Testis (tissue), 3 donors: ENCODE measurements around the gene SLC12A4. TPM values are rescaled to one million over a fixed set of nuclear protein-coding genes. Genes with fewer than 3 reads are reported as not detected.

ENCODE experiments used
- DNase-seq: peaks from one replicate; pipeline ENCODE4 v3.0.0-alpha.2; 2019
- H3K27ac ChIP-seq, 2 donors: fragments of 200-600 bp; sonication (generic); one replicate each; pipeline ENCODE4 v1.5.1; 2019
- H3K27me3 ChIP-seq: fragments of 200-600 bp; sonication (generic); one replicate; pipeline ENCODE4 v1.5.1; 2019
- H3K36me3 ChIP-seq: fragments of 200-600 bp; sonication (generic); one replicate; pipeline ENCODE4 v1.5.1; 2017; ENCODE audit warnings: low read depth; ENCODE audit errors: missing control alignments
- H3K4me1 ChIP-seq: fragments of 200-600 bp; sonication (generic); one replicate; pipeline ENCODE4 v1.5.1; 2019
- H3K4me3 ChIP-seq, 2 donors: fragments of 200-600 bp; sonication (generic); one replicate each; pipeline ENCODE4 v1.5.1; 2017 to 2019
- H3K9me3 ChIP-seq: fragments of 200-600 bp; sonication (generic); one replicate; pipeline ENCODE4 v1.5.1; 2017
- CTCF ChIP-seq, 3 experiments: fragments of 450-650 bp in 2 of 3; fragments of 200-600 bp in 1 of 3; sonication (generic) in 1 of 3; IDR thresholded peaks; one replicate each; pipeline ENCODE4 v1.5.1; 2016 to 2019; ENCODE audit warnings: antibody characterized with exemption in 3 of 3, mild to moderate bottlenecking in 2 of 3, moderate library complexity in 1 of 3
- POLR2A ChIP-seq: fragments of 450-650 bp; IDR thresholded peaks from one replicate; pipeline ENCODE4 v1.6.1; 2017; ENCODE audit warnings: antibody characterized with exemption, mild to moderate bottlenecking, moderate library complexity
- WGBS, 2 donors: methylation state at CpG; one replicate each; pipeline ENCODE4 v1.1.5; 2018; 5-methylcytosine and 5-hydroxymethylcytosine counted together
- intact Hi-C: fragments of 100-400 bp; cut with DNase I; formaldehyde crosslinking; loops from one replicate; pipeline ENCODE4 v1.15.1; 2023; ENCODE audit warnings: low total_unique reads
- polyA plus RNA-seq: library from polyadenylated mRNA; stranded (reverse); fragments of 350-450 nt; fragmentation: Illumina TruSeq; extraction: RNeasy Lipid Tissue Mini Kit (QIAGEN cat#74804); gene quantifications from one replicate; pipeline ENCODE4 v1.2.3, GENCODE V29; 2014; ENCODE audit warnings: low read depth, low replicate concordance; ENCODE audit not compliant: insufficient read depth
- total RNA-seq, 2 donors: library from RNA; depleted of rRNA; stranded (reverse); fragments of >200 nt; gene quantifications; one replicate each; pipeline ENCODE4 v1.2.3, GENCODE V29; 2016

SLC12A4 gene
- total and polyA plus RNA-seq, 3 donors from 2014 or later = 46.7 to 68.4 (median 64.3) TPM

- TF ChIP-seq CTCF (IDR thresholded peaks at IDR 0.05) = no peak
- TF ChIP-seq POLR2A = no peak
- intact Hi-C loops = no loop called here
- Histone ChIP-seq H3K27me3 (no peaks in the 10 kb centered on the region), H3K9me3 (no peaks in the 10 kb centered on the region), H3K27ac (no peak overlapping the region), H3K4me3 (no peak overlapping the region), H3K36me3 (no peaks in the 10 kb centered on the region), H3K4me1 (peaks cover 6% of the 10 kb centered on the region)
- 87% methylated on average over 6 of the region's 6 CpGs for WGBS, 2 donors
- DNase-seq = no peak
These were observed 21.6 kb upstream of the SLC12A4 start for GRCh38 chr16:67990018-67990386.

- WGBS, 2 donors = 80 to 81% methylated on average over 8 of the region's 8 CpGs
These were observed 21.0 kb upstream of the SLC12A4 start for GRCh38 chr16:67989322-67990017.

GRCh38 chr16:67988675-67989074, 20.2 kb upstream of the SLC12A4 start:
- no peaks in the 10 kb centered on the region for H3K9me3 ChIP-seq
- intact Hi-C loops = no loop called here
- peaks cover 4% of the 10 kb centered on the region for H3K4me1 ChIP-seq
- no peak for TF ChIP-seq POLR2A
- TF ChIP-seq CTCF (IDR thresholded peaks at IDR 0.05) = no peak
- 88 to 93% methylated on average over 3 of the region's 3 CpGs for WGBS, 2 donors
- H3K27me3 ChIP-seq = no peaks in the 10 kb centered on the region
- no peak for DNase-seq
- H3K4me3 ChIP-seq = no peak overlapping the region
- H3K27ac ChIP-seq = no peak overlapping the region
- no peaks in the 10 kb centered on the region for H3K36me3 ChIP-seq

More at GRCh38 chr16:67989322-67990017, 21.0 kb upstream of the SLC12A4 start:
- no peak for DNase-seq
- intact Hi-C loops = no loop called here
- Histone ChIP-seq H3K27ac (no peak overlapping the region), H3K36me3 (no peaks in the 10 kb centered on the region), H3K9me3 (no peaks in the 10 kb centered on the region), H3K4me1 (peaks cover 6% of the 10 kb centered on the region), H3K4me3 (no peak overlapping the region), H3K27me3 (no peaks in the 10 kb centered on the region)
- no peak for TF ChIP-seq CTCF (IDR thresholded peaks at IDR 0.05)
- TF ChIP-seq POLR2A = no peak

- H3K9me3 ChIP-seq = no peaks in the 10 kb centered on the region
- peak; percentile 41 for DNase-seq
- H3K4me3 ChIP-seq = no peak overlapping the region
- no peaks in the 10 kb centered on the region for H3K4me1 ChIP-seq
- no peaks in the 10 kb centered on the region for H3K36me3 ChIP-seq
- no peak overlapping the region for H3K27ac ChIP-seq
- no peaks in the 10 kb centered on the region for H3K27me3 ChIP-seq
- no peak for TF ChIP-seq CTCF (IDR thresholded peaks at IDR 0.05)
- TF ChIP-seq POLR2A = no peak
- intact Hi-C loops = no loop called here
- WGBS, 2 donors = 65 to 73% methylated on average over 11 of the region's 11 CpGs
These were observed 19.2 kb upstream of the SLC12A4 start for GRCh38 chr16:67987460-67988160.
